CD4-positive, alpha-beta T cell treated with Interleukin-15 for 4 hours (primary cell): ENCODE data around the gene FTO.
A peak's percentile ranks its signal among the peaks of the same experiment; 100 is the strongest.

Experiments used
- DNase-seq: peaks from one replicate; pipeline ENCODE4 v3.0.0-alpha.2; 2020; ENCODE audit warnings: low spot score

FTO gene

GRCh38 chr16:53936052-53936451 is 232.1 kb downstream of the FTO start:
- no peak for DNase-seq

- DNase-seq = no peak
Observed at GRCh38 chr16:53936529-53936928, 232.6 kb downstream of the FTO start.

- no peak for DNase-seq
Observed at GRCh38 chr16:53937161-53937880, 233.4 kb downstream of the FTO start.

GRCh38 chr16:53944025-53944424 is 240.1 kb downstream of the FTO start:
- no peak for DNase-seq

- DNase-seq = peak; percentile 14
Observed at GRCh38 chr16:53945996-53946395, 242.0 kb downstream of the FTO start.

- no peak for DNase-seq
Observed at GRCh38 chr16:53946746-53947386, 242.9 kb downstream of the FTO start.

GRCh38 chr16:53947642-53948041 is 243.7 kb downstream of the FTO start:
- DNase-seq = no peak

GRCh38 chr16:53948326-53948725 is 244.4 kb downstream of the FTO start:
- no peak for DNase-seq

- no peak for DNase-seq
Observed at GRCh38 chr16:53948734-53949430, 244.9 kb downstream of the FTO start.

GRCh38 chr16:53949715-53950410 is 245.9 kb downstream of the FTO start:
- DNase-seq = no peak

- DNase-seq = no peak
Observed at GRCh38 chr16:53950677-53951076, 246.7 kb downstream of the FTO start.

- no peak for DNase-seq
Observed at GRCh38 chr16:53952215-53953208, 248.6 kb downstream of the FTO start.

- DNase-seq = no peak
Observed at GRCh38 chr16:53953336-53953735, 249.4 kb downstream of the FTO start.

- no peak for DNase-seq
Observed at GRCh38 chr16:53955221-53955875, 251.4 kb downstream of the FTO start.

GRCh38 chr16:53958341-53958880 is 254.5 kb downstream of the FTO start:
- DNase-seq = no peak

GRCh38 chr16:53960050-53960812 is 256.3 kb downstream of the FTO start:
- DNase-seq = no peak

GRCh38 chr16:53960954-53961616 is 257.1 kb downstream of the FTO start:
- no peak for DNase-seq

- no peak for DNase-seq
Observed at GRCh38 chr16:53962041-53962440, 258.1 kb downstream of the FTO start.

GRCh38 chr16:53964145-53964790 is 260.3 kb downstream of the FTO start:
- no peak for DNase-seq
